HG03064 (cell line): ENCODE data around the gene DCST2.

ENCODE experiments used
- ATAC-seq: cut with Tn5 transposase; IDR thresholded peaks from one replicate; pipeline ENCODE4 v1.9.1; 2021; ENCODE audit warnings: low read depth; ENCODE audit not compliant: unreplicated experiment

The DCST2 gene

GRCh38 chr1:155030243-155030795, 3.3 kb downstream of the DCST2 start:
- ATAC-seq, result no peak

- ATAC-seq, result no peak
Measured at GRCh38 chr1:155029513-155030242, 3.9 kb downstream of the DCST2 start.

DNA sequence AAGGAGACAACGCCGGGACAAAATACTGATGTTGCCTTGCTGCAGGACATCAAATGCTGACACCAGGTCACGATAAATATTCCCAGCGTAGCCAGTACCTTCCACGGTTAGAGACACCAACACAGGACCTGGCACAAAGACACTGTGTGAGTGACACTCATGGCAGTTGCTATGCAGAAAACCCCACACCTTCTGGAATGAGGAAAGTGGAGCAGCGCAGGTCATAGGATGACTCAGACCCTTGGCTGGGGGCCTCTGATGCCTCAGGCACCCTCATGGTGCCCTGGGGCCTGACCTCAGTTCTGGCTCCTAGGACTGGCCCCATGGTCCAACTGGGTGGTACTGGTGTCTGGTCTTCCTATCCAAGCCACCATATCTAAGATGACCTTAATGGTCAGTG, 7.0 kb downstream of the DCST2 start:
- ATAC-seq, result no peak

DNA sequence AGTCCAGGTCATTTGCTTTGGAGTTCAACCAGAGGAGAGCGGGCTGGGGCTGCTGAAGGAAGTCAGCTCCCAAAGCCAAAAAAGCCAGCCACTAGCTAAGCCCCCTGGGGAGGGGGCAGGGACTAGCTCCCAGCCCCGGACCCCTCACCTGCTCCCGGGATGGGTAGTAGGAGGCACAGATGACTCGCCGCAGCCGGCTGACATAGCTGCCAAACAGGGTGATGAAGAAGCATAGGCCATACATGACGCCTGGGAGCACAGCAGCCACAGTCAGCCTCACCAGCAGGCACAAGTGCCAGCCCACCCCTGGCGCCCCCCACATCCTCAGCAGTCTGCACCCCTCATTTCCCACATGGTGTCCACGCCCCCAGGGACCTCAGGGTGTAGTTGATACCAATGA, 7.4 kb downstream of the DCST2 start:
- no peak for ATAC-seq

- no peak for ATAC-seq
Measured at GRCh38 chr1:155024315-155024714, 9.3 kb downstream of the DCST2 start.

- ATAC-seq, result no peak
Measured at GRCh38 chr1:155023627-155024026, 10.0 kb downstream of the DCST2 start.

DNA sequence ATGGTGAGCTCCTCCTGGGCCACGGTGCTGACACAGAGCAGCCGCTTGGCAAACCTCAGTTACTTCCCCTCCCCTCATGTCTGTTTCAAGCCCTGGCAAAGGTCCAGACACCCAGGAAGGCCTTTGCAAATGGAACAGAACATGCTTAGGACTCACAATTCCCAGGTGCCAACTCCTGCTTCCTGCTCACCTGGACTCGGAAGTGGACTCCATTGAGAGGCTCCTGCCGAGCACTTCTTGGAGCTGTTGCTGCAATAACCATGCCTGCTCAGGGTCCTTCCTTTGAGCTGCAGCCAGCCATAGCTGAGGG, 10.7 kb downstream of the DCST2 start:
- no peak for ATAC-seq

- ATAC-seq, result no peak
Measured at GRCh38 chr1:155022136-155022926, 11.2 kb downstream of the DCST2 start.

DNA sequence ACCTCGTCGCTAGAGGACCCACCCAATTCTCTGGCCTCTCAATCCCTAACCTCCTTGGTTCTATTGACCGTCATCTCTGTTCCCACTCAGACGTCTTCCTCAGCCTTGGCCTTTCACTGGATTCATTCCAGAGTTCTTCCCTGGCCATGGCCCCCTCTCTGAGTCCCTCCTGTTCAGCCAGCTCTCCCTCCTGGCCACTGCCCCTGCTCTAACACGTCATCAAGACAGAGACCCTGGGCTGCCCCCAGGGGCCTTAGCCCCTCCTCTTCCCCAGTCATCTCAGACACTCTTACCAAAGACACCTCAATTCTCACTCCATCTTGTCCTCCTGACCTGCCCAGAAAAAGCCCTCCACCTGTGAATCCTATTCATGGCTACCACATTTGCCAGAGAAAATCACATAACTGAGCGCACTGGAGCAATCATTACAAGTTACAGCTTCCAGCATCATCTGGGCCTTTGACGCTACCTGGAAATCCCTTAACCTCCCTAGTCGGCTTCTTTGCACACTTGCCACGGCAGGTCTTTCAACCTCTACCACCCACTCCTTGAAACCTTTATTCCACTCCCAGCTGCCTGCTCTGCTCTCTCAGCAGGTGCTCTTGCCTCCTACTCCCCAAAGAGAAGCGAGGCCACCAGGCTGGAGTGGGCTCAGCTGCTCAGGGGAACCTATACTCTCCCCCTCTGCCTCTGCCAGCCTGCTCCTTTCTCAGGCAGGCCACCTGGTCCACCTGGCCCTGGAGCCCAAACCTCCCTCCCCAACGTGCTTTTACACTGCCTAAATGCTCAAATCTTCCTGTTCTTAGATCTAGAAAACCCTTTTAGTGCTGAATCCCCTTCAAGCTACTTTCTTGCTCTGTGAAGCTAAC, 14.0 kb downstream of the DCST2 start:
- ATAC-seq, result no peak

DNA sequence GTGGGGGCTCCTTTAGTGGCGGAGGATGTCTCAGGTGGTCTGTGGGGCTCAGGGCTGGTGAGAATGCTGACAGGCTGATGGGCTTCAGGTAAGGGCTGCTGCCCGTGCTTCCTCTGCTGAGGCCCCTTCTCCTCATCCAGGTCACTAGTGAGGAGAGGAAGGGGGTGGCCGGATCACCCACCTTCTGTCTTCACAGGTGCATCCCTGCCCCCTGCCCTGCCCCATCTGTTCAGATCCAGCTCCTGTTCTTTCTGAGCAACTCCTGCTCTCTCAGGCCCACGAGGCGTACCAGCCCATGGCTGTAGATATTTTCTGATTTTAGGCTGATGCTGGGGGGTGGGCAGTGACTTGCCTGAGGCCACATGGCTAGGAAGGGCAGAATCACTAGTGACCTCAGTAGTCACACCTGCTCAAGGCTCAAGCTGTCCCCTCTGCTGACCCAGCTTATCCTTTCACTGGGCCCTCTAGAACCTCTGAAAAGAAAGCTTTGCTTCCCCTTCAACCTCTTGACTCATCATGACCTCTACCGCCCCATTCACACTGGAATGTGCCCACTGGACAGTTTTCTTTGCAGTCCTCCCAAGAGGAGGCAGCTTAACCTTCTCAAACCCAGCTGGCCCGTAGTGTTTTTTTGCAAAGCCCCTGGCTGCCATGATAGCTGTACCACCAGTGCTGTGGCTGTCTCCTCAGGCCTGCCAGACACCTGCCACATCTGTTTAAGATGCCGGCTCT, 14.8 kb downstream of the DCST2 start:
- no peak for ATAC-seq

DNA sequence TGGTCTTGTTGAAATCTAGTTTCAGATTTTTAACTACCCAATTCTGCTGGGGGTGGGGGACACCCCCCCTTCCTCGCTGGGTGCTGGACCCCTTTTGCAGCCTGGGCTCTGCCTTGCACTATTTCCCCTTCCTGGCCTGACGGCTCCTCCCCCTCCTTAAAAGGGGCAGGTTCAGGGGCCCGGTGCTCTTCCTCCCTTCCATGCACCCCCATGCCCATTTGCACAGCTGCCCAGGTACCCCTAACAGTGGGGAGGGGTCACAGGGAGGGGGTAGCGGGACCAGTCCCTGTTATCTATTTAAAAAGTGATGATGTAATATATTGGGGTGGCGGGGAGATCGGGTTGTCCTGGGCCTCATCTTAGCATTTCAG, 15.7 kb downstream of the DCST2 start:
- no peak for ATAC-seq

- ATAC-seq, result no peak
Measured at GRCh38 chr1:155017041-155017945, 16.3 kb downstream of the DCST2 start.

GRCh38 chr1:155016231-155016831, 17.2 kb downstream of the DCST2 start:
- ATAC-seq, result no peak

DNA sequence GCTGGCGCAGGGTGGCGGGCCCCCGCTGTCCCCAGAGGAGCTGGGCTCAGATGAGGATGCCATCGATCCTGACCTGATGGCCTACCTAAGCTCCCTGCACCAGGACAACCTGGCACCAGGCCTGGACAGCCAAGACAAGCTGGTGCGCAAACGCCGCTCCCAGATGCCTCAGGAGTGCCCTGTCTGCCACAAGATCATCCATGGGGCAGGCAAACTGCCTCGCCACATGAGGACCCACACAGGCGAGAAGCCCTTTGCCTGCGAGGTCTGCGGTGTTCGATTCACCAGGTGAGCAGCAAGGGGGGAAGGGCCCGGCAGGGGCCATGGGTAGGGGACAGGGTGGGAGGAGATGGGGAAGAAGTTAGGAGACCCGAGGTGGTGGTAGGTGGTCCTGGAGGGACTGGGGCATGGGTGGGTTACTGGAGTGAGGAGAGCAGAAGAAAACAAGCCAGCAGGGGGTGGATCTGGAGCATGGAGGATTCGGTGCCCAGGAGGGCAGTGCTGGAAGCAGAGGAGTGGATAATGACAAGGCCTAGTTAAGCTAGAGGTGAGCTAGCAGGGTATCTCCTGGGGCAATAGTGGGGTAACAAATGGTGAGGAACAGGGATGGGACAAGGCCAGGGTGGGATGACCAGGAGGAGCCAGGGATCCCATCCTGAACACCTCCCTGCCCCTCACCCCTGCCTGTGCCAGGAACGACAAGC, 17.9 kb downstream of the DCST2 start:
- ATAC-seq, result no peak

DNA sequence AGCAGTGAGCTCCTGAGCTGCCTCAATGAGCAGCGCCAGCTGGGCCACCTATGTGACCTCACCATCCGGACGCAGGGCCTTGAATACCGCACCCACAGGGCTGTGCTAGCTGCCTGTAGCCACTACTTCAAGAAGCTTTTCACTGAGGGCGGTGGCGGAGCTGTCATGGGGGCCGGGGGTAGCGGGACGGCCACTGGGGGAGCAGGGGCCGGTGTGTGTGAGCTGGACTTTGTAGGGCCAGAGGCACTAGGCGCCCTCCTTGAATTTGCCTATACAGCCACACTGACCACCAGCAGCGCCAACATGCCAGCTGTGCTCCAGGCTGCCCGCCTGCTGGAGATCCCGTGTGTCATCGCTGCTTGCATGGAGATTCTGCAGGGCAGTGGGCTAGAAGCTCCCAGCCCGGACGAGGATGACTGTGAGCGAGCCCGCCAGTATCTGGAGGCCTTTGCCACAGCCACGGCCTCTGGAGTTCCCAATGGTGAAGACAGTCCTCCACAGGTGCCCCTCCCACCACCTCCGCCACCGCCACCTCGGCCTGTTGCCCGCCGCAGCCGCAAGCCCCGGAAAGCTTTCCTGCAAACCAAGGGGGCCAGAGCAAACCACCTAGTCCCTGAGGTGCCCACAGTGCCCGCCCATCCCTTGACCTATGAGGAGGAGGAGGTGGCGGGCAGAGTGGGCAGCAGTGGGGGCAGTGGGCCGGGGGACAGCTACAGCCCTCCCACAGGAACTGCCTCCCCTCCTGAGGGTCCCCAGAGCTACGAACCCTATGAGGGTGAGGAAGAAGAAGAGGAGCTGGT, 18.7 kb downstream of the DCST2 start:
- no peak for ATAC-seq

GRCh38 chr1:155013632-155014031, 19.9 kb downstream of the DCST2 start:
- ATAC-seq, result no peak

DNA sequence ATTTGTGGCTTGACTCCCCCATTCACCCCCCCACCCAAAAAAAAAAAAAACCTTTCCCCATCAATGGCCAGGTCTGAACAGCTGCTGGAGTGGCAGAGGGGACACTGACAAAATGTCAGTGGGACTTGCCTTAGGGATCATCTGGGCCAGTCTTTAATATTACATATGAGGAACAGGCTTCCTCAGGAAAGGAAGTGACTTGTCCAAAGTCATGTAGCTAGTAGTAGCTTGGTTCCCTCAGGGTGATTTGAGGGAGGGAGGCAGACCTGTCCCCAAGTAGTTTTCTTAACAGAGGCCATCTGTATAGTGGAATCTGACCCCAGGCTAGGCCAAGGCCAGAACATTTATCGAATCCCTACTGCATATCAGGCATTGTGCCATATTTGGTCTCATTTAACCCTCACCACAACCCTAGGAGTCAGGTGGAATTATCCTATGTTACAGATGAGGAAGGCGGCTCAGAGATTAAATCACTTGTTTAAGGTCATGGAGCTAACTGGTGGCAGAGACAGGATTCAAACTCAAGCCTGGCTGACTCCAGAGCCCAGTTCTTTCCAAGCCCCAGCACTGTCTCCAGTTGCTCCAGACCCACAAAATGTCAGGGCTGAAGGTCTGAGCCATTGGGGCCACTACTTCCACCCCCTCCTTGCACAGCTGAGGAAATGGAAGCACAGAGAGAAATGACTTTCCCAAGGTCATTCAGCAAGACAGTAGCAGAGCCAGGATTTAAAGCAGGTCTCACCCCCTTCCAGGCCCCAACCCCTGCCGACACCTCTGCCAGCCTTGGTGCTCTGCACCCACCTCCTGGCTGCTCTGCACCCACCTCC, 20.6 kb downstream of the DCST2 start:
- ATAC-seq, result no peak
